Measurements from ENCODE around the gene TXLNA. TPM values are rescaled to one million over a fixed set of nuclear protein-coding genes. Genes with fewer than 3 reads are reported as not detected.
"Not testable (repeated sequence)": the region's sequence is repeated elsewhere in the genome, so short reads cannot be mapped to it uniquely, and the experiment has no call there.

The TXLNA gene
- total RNA-seq, result 10 to 100 TPM; 46.7 to 55.5 TPM
- polyA plus RNA-seq, result 10 to 100 TPM; 14.3 to 23.9 TPM
- long read RNA-seq, donor 1, full-length matches to known transcripts, result 5 of 41 reads
- long read RNA-seq, donor 1, partial matches to known transcripts, result 6 of 41 reads
- long read RNA-seq, donor 1, other reads (novel, unspliced or antisense), result 30 of 41 reads
- long read RNA-seq, donor 2, full-length matches to known transcripts, result 4 of 17 reads
- long read RNA-seq, donor 2, partial matches to known transcripts, result 3 of 17 reads
- long read RNA-seq, donor 2, other reads (novel, unspliced or antisense), result 10 of 17 reads

DNA sequence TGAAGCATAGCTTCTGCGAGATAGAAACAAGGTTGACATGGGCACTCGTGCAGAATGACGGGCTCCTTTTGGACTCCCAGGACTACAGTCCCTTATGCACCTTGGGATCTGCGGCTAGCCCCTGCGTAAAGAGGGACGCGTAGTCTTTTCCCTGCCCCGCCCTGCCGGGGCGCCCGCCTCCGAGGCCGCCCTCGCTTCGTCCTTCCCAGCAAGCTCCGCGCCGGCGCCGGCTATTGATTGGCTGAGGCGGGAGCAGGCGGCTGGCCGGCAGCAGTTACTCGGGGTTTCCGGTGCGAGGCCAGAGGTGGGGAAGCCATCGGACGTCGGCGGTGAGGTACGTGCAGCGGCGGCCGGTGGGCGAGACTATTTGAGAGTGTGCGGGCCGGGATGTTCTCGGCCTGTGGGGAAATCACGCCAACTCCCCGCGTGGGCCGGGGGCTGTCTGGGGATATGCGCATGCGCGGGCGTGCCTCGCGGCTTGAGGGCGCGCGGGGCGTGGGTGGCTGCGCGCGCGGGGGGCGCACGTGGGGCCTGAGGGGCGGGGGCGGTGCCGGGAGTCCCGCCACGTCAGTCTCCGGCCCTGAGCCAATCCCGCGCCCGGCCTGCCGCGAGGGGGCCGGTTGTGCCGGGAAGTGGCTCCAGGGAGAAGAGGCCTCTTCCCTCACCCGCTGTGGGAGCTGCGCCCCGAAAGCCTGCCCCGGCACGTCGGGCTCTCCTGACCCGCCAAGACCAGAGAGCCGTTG, at the start of gene TXLNA:
TXLNA (plus strand) TSS at position 233 of the 743 bp plus-strand sequence. CDS start 671 bp downstream, outside the sequence.
- intact Hi-C loops (cut with DNase I), result loop anchor here in 1 of 2 donors (5.0 kb wide), 1 partner anchor 72 kb away; the partner anchor contains the start of gene KPNA6
- H3K4me1 ChIP-seq (ENCODE audit: control insufficient read depth in 1 of 2, insufficient read depth in 2 of 2, low read length in 2 of 2), result no peaks in the 10 kb centered on the region
- 1% methylated on average over 55 to 79 of the region's 79 CpGs for WGBS, 2 donors
- H3K27ac ChIP-seq (ENCODE audit: low read depth in 1 of 2, low read length in 2 of 2), result peak within 1 kb of the TSS; percentile 63 to 89
- no peaks in the 10 kb centered on the region for H3K27me3 ChIP-seq (ENCODE audit: control insufficient read depth in 1 of 2, insufficient read depth in 2 of 2, low read length in 1 of 2)
- DNase-seq, result peak; percentile 97 to 98
- peaks cover 0 to 2% of the 10 kb centered on the region in 2 donors for H3K36me3 ChIP-seq (ENCODE audit: control insufficient read depth in 1 of 2, insufficient read depth in 2 of 2, low read length in 1 of 2)
- H3K4me3 ChIP-seq (ENCODE audit: low read length in 2 of 2), result peak within 1 kb of the TSS; percentile 56
- peak; percentile 96 for ATAC-seq (ENCODE audit: low FRiP score)
- no peaks in the 10 kb centered on the region for H3K9me3 ChIP-seq (ENCODE audit: control insufficient read depth, low read length)

DNA sequence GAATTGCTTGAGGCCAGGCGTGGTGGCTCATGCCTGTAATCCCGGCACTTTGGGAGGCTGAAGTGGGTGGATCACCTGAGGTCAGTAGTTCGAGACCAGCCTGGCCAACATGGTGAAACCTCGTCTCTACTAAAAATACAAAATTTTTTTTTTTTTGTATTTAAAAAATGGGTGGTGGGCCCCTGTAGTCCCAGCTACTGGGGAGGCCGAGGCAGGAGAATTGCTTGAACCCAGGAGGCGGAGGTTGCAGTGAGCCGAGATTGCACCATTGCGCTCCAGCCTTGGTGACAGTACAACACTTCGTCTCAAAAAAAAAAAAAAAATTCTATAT, 45.6 kb upstream of the TXLNA start:
- H3K4me1 ChIP-seq (ENCODE audit: control insufficient read depth in 1 of 2, insufficient read depth in 2 of 2, low read length in 2 of 2); H3K36me3 ChIP-seq (ENCODE audit: control insufficient read depth in 1 of 2, insufficient read depth in 2 of 2, low read length in 1 of 2); H3K4me3 ChIP-seq (ENCODE audit: low read length in 2 of 2); H3K27ac ChIP-seq (ENCODE audit: low read depth in 1 of 2, low read length in 2 of 2); intact Hi-C loops (cut with DNase I); H3K9me3 ChIP-seq (ENCODE audit: control insufficient read depth, low read length); H3K27me3 ChIP-seq (ENCODE audit: control insufficient read depth in 1 of 2, insufficient read depth in 2 of 2, low read length in 1 of 2); ATAC-seq (ENCODE audit: low FRiP score); DNase-seq: not testable (repeated sequence)
- WGBS, 2 donors, result 92% methylated on average over 9 of the region's 9 CpGs

DNA sequence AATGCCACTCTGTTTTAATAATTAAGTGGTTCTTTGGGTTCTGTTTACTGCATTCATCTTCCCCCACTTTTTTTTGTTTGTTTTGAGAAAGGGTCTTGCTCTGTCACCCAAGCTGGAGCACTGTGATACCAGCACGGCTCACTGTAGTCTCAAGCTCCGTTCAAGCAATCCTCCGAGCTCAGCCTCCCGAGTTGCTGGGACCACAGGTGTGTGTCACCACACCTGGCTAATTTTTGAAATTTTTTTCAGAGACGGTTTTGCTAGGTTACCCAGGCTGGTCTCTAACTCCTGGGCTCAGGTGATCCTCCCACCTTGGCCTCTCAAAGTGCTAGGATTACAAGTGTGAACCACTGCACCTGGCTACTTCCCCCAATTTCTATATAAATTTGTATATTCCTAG, 42.4 kb upstream of the TXLNA start:
- Histone ChIP-seq H3K36me3 (ENCODE audit: control insufficient read depth in 1 of 2, insufficient read depth in 2 of 2, low read length in 1 of 2) (no peaks in the 10 kb centered on the region), H3K4me3 (ENCODE audit: low read length in 2 of 2) (no peak overlapping the region), H3K9me3 (ENCODE audit: control insufficient read depth, low read length) (no peaks in the 10 kb centered on the region), H3K4me1 (ENCODE audit: control insufficient read depth in 1 of 2, insufficient read depth in 2 of 2, low read length in 2 of 2) (no peaks in the 10 kb centered on the region), H3K27me3 (ENCODE audit: control insufficient read depth in 1 of 2, insufficient read depth in 2 of 2, low read length in 1 of 2) (no peaks in the 10 kb centered on the region), H3K27ac (ENCODE audit: low read depth in 1 of 2, low read length in 2 of 2) (no peak overlapping the region)
- ATAC-seq (ENCODE audit: low FRiP score), result no peak
- no peak for DNase-seq
- WGBS, 2 donors, result 94 to 95% methylated on average over 5 of the region's 5 CpGs
- intact Hi-C loops (cut with DNase I), result no loop called here

DNA sequence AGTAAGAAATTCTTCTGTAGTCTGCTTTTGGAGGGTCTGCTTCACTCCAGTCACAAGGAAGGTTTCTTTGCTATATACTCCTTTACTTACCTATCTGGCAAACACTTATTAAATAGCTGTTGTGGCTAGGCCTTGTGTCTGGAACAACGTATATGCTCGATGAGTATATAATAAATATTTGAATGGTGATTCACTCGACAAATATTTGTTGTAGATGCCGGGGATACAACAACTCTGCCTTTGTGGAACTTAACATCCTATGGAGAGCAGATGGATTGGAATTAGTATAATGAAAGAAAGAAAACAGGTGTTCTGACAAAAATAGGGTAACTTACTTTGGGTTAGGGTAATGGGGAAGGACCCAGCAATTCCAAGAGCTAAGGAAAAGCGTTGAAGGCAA, 40.5 kb upstream of the TXLNA start:
- intact Hi-C loops (cut with DNase I), result no loop called here
- no peaks in the 10 kb centered on the region for H3K9me3 ChIP-seq (ENCODE audit: control insufficient read depth, low read length)
- H3K27me3 ChIP-seq (ENCODE audit: control insufficient read depth in 1 of 2, insufficient read depth in 2 of 2, low read length in 1 of 2), result no peaks in the 10 kb centered on the region
- WGBS, 2 donors, result 65% methylated on average over 5 of the region's 5 CpGs
- no peak overlapping the region for H3K4me3 ChIP-seq (ENCODE audit: low read length in 2 of 2)
- ATAC-seq (ENCODE audit: low FRiP score), result no peak
- H3K4me1 ChIP-seq (ENCODE audit: control insufficient read depth in 1 of 2, insufficient read depth in 2 of 2, low read length in 2 of 2), result peaks cover 0 to 1% of the 10 kb centered on the region in 2 donors
- H3K27ac ChIP-seq (ENCODE audit: low read depth in 1 of 2, low read length in 2 of 2), result no peak overlapping the region
- no peaks in the 10 kb centered on the region for H3K36me3 ChIP-seq (ENCODE audit: control insufficient read depth in 1 of 2, insufficient read depth in 2 of 2, low read length in 1 of 2)
- no peak for DNase-seq

DNA sequence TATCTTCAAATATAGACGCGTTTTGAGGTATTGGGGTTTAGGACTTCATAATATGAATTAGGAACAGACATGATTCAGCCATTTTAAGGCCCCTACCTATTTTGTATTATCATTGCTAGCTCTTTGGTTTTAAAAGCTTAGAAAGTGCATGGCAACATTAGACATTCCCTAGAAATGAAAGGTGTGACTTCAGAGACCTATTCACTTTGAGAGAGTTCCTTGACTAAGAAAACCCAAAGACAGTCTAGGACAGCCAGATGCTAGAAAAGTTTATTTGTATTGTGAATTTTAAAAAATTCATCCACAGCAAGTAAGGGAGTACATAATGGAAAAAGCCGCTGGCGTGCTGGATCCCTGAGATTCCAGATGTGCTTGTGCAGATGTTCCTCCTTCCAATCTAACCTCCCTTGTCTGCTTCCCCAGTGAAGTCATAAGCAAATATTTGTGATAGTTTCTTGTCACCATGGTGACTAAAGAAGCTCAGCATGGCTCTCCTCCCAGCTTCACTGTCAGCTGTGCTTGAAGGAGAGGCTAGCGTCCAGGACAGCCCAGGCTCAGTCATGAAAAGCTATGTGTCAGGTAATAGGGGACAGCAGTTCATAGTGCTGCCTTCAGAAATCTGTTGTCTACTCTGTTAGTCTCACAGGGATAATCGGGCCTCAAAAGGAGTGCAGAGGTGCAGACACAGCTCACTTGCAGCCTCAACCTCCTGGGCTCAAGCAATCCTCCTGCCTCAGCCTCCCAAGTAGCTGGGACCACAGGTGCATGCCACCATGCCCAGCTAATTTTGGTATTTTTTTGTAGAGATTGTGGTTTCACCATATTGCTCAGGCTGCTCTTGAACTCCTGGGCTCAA, 36.8 kb upstream of the TXLNA start:
- peak; percentile 87 for ATAC-seq (ENCODE audit: low FRiP score)
- H3K4me1 ChIP-seq (ENCODE audit: control insufficient read depth in 1 of 2, insufficient read depth in 2 of 2, low read length in 2 of 2), result peaks cover 0 to 3% of the 10 kb centered on the region in 2 donors
- DNase-seq, result peak in 1 of 2 donors; percentile 55

DNA sequence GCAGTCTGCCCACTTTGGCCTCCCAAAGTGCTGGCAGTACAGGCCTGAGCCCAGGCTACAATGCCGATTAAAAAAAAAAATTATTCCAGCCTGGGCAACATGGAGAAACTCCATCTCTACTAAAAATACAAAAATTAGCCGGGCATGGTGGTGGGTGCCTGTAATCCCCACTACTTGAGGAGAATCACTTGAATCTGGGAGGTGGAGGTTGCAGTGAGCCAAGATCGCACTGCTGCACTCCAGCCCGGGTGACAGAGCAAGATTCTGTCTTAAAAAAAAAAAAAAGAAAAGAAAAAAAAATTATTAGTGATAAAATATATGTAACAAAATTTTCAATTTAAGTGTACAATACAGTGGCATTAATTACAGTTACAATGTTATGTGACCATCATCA, 36.2 kb upstream of the TXLNA start:
- ATAC-seq (ENCODE audit: low FRiP score); intact Hi-C loops (cut with DNase I); H3K4me3 ChIP-seq (ENCODE audit: low read length in 2 of 2); H3K27me3 ChIP-seq (ENCODE audit: control insufficient read depth in 1 of 2, insufficient read depth in 2 of 2, low read length in 1 of 2); H3K4me1 ChIP-seq (ENCODE audit: control insufficient read depth in 1 of 2, insufficient read depth in 2 of 2, low read length in 2 of 2); H3K27ac ChIP-seq (ENCODE audit: low read depth in 1 of 2, low read length in 2 of 2); DNase-seq; H3K9me3 ChIP-seq (ENCODE audit: control insufficient read depth, low read length); H3K36me3 ChIP-seq (ENCODE audit: control insufficient read depth in 1 of 2, insufficient read depth in 2 of 2, low read length in 1 of 2): not testable (repeated sequence)
- 69 to 79% methylated on average over 4 of the region's 4 CpGs for WGBS, 2 donors

More for the DNA sequence above, 36.8 kb upstream of the TXLNA start:
- no peak overlapping the region for H3K4me3 ChIP-seq (ENCODE audit: low read length in 2 of 2)
- H3K36me3 ChIP-seq (ENCODE audit: control insufficient read depth in 1 of 2, insufficient read depth in 2 of 2, low read length in 1 of 2), result no peaks in the 10 kb centered on the region
- intact Hi-C loops (cut with DNase I), result no loop called here
- 62 to 63% methylated on average over 6 of the region's 6 CpGs for WGBS, 2 donors
- no peaks in the 10 kb centered on the region for H3K27me3 ChIP-seq (ENCODE audit: control insufficient read depth in 1 of 2, insufficient read depth in 2 of 2, low read length in 1 of 2)
- no peak overlapping the region for H3K27ac ChIP-seq (ENCODE audit: low read depth in 1 of 2, low read length in 2 of 2)
- H3K9me3 ChIP-seq (ENCODE audit: control insufficient read depth, low read length), result no peaks in the 10 kb centered on the region

DNA sequence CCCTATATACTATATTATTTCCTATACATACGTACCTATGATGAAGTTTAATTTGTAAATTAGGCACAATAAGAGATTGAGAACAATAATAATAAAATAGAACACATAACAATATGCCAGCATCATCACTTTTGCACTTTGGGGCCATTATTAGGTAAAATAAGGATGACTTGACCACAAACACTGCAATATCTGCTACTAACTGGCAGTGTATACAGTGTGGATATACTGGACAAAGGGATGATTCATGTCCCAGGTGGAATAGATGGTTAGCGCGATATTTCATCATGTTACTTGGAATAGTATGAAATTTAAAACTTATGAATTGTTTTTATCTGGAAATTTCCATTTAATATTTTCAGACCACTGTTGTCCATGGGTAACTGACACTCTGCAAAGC, 35.4 kb upstream of the TXLNA start:
- no peak overlapping the region for H3K27ac ChIP-seq (ENCODE audit: low read depth in 1 of 2, low read length in 2 of 2)
- peaks cover 0 to 3% of the 10 kb centered on the region in 2 donors for H3K4me1 ChIP-seq (ENCODE audit: control insufficient read depth in 1 of 2, insufficient read depth in 2 of 2, low read length in 2 of 2)
- H3K4me3 ChIP-seq (ENCODE audit: low read length in 2 of 2), result no peak overlapping the region
- no peaks in the 10 kb centered on the region for H3K9me3 ChIP-seq (ENCODE audit: control insufficient read depth, low read length)
- ATAC-seq (ENCODE audit: low FRiP score), result no peak
- DNase-seq, result no peak
- intact Hi-C loops (cut with DNase I), result no loop called here
- no peaks in the 10 kb centered on the region for H3K27me3 ChIP-seq (ENCODE audit: control insufficient read depth in 1 of 2, insufficient read depth in 2 of 2, low read length in 1 of 2)
- H3K36me3 ChIP-seq (ENCODE audit: control insufficient read depth in 1 of 2, insufficient read depth in 2 of 2, low read length in 1 of 2), result no peaks in the 10 kb centered on the region
- WGBS, 2 donors, result 94 to 96% methylated on average over 3 of the region's 3 CpGs

DNA sequence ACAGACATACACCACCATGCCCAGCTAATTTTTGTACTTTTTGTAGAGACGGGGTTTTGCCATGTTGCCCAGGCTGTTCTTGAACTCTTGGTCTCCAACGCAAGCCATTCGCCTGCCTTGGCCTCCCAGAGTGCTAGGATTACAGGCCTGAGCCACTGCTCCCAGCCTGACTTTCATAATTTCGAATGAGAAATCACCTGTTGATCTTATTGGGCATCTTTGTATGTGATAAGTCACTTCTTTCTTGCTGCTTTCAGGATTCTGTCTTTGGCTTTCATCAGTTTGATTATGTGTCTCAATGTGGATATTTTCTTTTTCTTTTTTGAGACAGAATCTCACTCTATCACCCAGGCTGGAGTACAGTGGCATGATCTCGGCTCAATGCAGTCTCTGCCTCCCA, 31.7 kb upstream of the TXLNA start:
- H3K4me3 ChIP-seq (ENCODE audit: low read length in 2 of 2); ATAC-seq (ENCODE audit: low FRiP score); H3K4me1 ChIP-seq (ENCODE audit: control insufficient read depth in 1 of 2, insufficient read depth in 2 of 2, low read length in 2 of 2); H3K9me3 ChIP-seq (ENCODE audit: control insufficient read depth, low read length); H3K27me3 ChIP-seq (ENCODE audit: control insufficient read depth in 1 of 2, insufficient read depth in 2 of 2, low read length in 1 of 2); H3K27ac ChIP-seq (ENCODE audit: low read depth in 1 of 2, low read length in 2 of 2); H3K36me3 ChIP-seq (ENCODE audit: control insufficient read depth in 1 of 2, insufficient read depth in 2 of 2, low read length in 1 of 2); intact Hi-C loops (cut with DNase I); DNase-seq: not testable (repeated sequence)
- 98 to 99% methylated on average over 5 of the region's 5 CpGs for WGBS, 2 donors

Measured in aorta (tissue), 5 donors.